Hepatocyte (in vitro differentiated cells): Measurements from ENCODE around the gene ECSCR.

ENCODE experiments used
- EZH2 ChIP-seq: fragments of 200-600 bp; sonication (generic); IDR thresholded peaks from 2 replicates; pipeline ENCODE4 v1.6.1; 2016; ENCODE audit warnings: antibody characterized with exemption, mild to moderate bottlenecking, borderline replicate concordance
- EZH2phosphoT487 ChIP-seq: fragments of 200-600 bp; sonication (generic); IDR thresholded peaks from one replicate; pipeline ENCODE4 v1.6.1; 2018; ENCODE audit warnings: antibody characterized with exemption, mild to moderate bottlenecking, low read depth, moderate library complexity; ENCODE audit not compliant: unreplicated experiment, severe bottlenecking
- TF ChIP-seq, protein P1 (sequence below): fragments of 200-600 bp; sonication (generic); IDR thresholded peaks from 2 replicates; pipeline ENCODE4 v1.5.1; 2016; ENCODE audit warnings: antibody characterized with exemption, mild to moderate bottlenecking; ENCODE audit not compliant: poor library complexity

DNA sequence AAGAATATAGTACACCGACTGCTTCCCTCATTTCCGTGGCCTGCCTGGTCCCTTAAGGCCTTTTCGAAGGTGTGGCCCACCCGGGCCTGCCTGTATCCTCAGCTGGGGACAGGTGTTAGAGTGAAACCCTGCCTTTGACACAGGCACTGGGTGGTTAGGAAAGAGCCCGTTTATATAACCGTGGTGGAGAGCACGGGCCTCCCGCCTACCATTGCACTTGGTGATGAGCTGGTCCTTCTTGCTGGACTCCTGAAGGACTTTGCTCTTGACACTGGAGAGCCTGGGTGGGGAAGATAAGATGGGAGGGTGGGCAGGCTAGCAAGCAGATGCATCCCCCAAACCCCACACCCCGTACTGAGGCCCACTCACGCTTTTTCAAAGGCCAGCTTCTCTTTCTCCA is 61.0 kb downstream of the ECSCR start:
- TF ChIP-seq, protein P1, sequence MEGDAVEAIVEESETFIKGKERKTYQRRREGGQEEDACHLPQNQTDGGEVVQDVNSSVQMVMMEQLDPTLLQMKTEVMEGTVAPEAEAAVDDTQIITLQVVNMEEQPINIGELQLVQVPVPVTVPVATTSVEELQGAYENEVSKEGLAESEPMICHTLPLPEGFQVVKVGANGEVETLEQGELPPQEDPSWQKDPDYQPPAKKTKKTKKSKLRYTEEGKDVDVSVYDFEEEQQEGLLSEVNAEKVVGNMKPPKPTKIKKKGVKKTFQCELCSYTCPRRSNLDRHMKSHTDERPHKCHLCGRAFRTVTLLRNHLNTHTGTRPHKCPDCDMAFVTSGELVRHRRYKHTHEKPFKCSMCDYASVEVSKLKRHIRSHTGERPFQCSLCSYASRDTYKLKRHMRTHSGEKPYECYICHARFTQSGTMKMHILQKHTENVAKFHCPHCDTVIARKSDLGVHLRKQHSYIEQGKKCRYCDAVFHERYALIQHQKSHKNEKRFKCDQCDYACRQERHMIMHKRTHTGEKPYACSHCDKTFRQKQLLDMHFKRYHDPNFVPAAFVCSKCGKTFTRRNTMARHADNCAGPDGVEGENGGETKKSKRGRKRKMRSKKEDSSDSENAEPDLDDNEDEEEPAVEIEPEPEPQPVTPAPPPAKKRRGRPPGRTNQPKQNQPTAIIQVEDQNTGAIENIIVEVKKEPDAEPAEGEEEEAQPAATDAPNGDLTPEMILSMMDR: no peak
- TF ChIP-seq EZH2: no peak
- no peak for TF ChIP-seq EZH2phosphoT487
